Keratinocyte (primary cell): ENCODE results near the gene FOS. TPM values are rescaled to one million over a fixed set of nuclear protein-coding genes. Genes with fewer than 3 reads are reported as not detected.
A peak's percentile ranks its signal among the peaks of the same experiment; 100 is the strongest.

Source experiments
- DNase-seq: peaks from one replicate; pipeline ENCODE4 v3.0.0-alpha.2; 2011; ENCODE audit warnings: low read depth, missing footprints, low spot score
- FAIRE-seq: peaks from 2 replicates; lab custom pipeline; 2011; peaks lifted over from hg19 to GRCh38; lab: Jason Lieb, UNC
- H2AFZ ChIP-seq: 2 replicates; pipeline ENCODE4 v1.6.0; 2012; ENCODE audit warnings: low read length, control low read depth, inconsistent platforms; ENCODE audit not compliant: control insufficient read depth
- H3K27ac ChIP-seq: 2 replicates; pipeline ENCODE4 v1.5.1; 2011; ENCODE audit warnings: low read length; ENCODE audit not compliant: control insufficient read depth, insufficient read depth
- H3K27me3 ChIP-seq: 3 replicates; pipeline ENCODE4 v1.6.0; 2011; ENCODE audit warnings: low read length; ENCODE audit not compliant: control insufficient read depth, insufficient read depth; ENCODE audit errors: extremely low read depth
- H3K36me3 ChIP-seq, 2 experiments: 2 replicates in 1 of 2; 3 replicates in 1 of 2; pipeline ENCODE4 v1.5.1; 2011; ENCODE audit warnings: low read length in 2 of 2, mild to moderate bottlenecking in 1 of 2; ENCODE audit not compliant: control insufficient read depth in 2 of 2, insufficient read depth in 2 of 2; ENCODE audit errors: extremely low read depth in 1 of 2
- H3K4me1 ChIP-seq: 3 replicates; pipeline ENCODE4 v1.5.1; 2011; ENCODE audit warnings: low read length; ENCODE audit not compliant: control insufficient read depth, insufficient read depth; ENCODE audit errors: extremely low read depth
- H3K4me2 ChIP-seq: 3 replicates; pipeline ENCODE4 v1.6.0; 2011; ENCODE audit warnings: low read depth, low read length; ENCODE audit not compliant: control insufficient read depth, insufficient read depth; ENCODE audit errors: extremely low read depth
- H3K4me3 ChIP-seq, 3 experiments: fragments of 200-600 bp in 1 of 3; sonication (generic) in 1 of 3; 2 replicates in 2 of 3; 3 replicates in 1 of 3; pipeline ENCODE4 v1.5.1; 2011 to 2016; ENCODE audit warnings: low read length in 3 of 3, mild to moderate bottlenecking in 3 of 3, control low read depth in 2 of 3, inconsistent platforms in 1 of 3, low read depth in 1 of 3, mixed read lengths in 1 of 3, mixed run types in 1 of 3, moderate library complexity in 1 of 3; ENCODE audit not compliant: control insufficient read depth in 2 of 3, insufficient read depth in 2 of 3; ENCODE audit errors: extremely low read depth in 1 of 3
- H3K79me2 ChIP-seq: 2 replicates; pipeline ENCODE4 v1.6.0; 2012; ENCODE audit warnings: low read length; ENCODE audit not compliant: control insufficient read depth, insufficient read depth
- H3K9ac ChIP-seq: 3 replicates; pipeline ENCODE4 v1.6.0; 2011; ENCODE audit warnings: low read length; ENCODE audit not compliant: control insufficient read depth, insufficient read depth; ENCODE audit errors: extremely low read depth
- H3K9me1 ChIP-seq: 3 replicates; pipeline ENCODE4 v1.6.0; 2011; ENCODE audit warnings: low read length; ENCODE audit not compliant: control insufficient read depth, insufficient read depth; ENCODE audit errors: extremely low read depth
- H3K9me3 ChIP-seq: 2 replicates; pipeline ENCODE4 v1.5.1; 2012; ENCODE audit warnings: low read depth, low read length; ENCODE audit not compliant: control insufficient read depth
- H4K20me1 ChIP-seq: 3 replicates; pipeline ENCODE4 v1.6.0; 2011; ENCODE audit warnings: low read length; ENCODE audit not compliant: control insufficient read depth, insufficient read depth; ENCODE audit errors: extremely low read depth
- CTCF ChIP-seq, 3 experiments: IDR thresholded peaks in 1 of 3; conservative IDR thresholded peaks in 1 of 3; optimal IDR thresholded peaks in 1 of 3; 2 replicates in 2 of 3; 3 replicates in 1 of 3; pipeline versions ENCODE3 to v1.5.1; 2011; ENCODE audit warnings: low read length in 3 of 3, mild to moderate bottlenecking in 3 of 3, moderate library complexity in 2 of 3, control low read depth in 1 of 3, inconsistent platforms in 1 of 3; ENCODE audit not compliant: insufficient read depth in 2 of 3; ENCODE audit errors: extremely low read depth in 1 of 3
- EZH2 ChIP-seq: IDR thresholded peaks from one replicate; pipeline ENCODE4 v1.6.1; 2012; ENCODE audit warnings: inconsistent platforms, mild to moderate bottlenecking, low read length, moderate library complexity
- dilution Hi-C: fragments of 300-500 bp; cut with MboI; formaldehyde crosslinking; loops from one replicate; pipeline ENCODE4 v1.7.0; 2020; ENCODE audit warnings: low sequenced_read_pairs; ENCODE audit not compliant: extremely low pct_ligation_motif_present
- polyA plus RNA-seq, 5 experiments: library from polyadenylated mRNA; depleted of rRNA in 3 of 5; stranded (reverse) in 3 of 5; stranded (forward) in 1 of 5; unstranded in 1 of 5; fragments of >200 nt; gene quantifications; 1 replicate in 1 of 5; 2 replicates in 3 of 5; 3 replicates in 1 of 5; pipeline versions ENCODE4 v1.2.1 to v1.2.3, GENCODE V29; 2011 to 2012; ENCODE audit warnings: missing spikeins in 2 of 5, low read depth in 1 of 5, low replicate concordance in 1 of 5

FOS gene
- polyA plus RNA-seq, 1 donor (not counting 4 experiments of a cell fraction or from before 2014, with no cell fraction given), result 121 TPM

DNA sequence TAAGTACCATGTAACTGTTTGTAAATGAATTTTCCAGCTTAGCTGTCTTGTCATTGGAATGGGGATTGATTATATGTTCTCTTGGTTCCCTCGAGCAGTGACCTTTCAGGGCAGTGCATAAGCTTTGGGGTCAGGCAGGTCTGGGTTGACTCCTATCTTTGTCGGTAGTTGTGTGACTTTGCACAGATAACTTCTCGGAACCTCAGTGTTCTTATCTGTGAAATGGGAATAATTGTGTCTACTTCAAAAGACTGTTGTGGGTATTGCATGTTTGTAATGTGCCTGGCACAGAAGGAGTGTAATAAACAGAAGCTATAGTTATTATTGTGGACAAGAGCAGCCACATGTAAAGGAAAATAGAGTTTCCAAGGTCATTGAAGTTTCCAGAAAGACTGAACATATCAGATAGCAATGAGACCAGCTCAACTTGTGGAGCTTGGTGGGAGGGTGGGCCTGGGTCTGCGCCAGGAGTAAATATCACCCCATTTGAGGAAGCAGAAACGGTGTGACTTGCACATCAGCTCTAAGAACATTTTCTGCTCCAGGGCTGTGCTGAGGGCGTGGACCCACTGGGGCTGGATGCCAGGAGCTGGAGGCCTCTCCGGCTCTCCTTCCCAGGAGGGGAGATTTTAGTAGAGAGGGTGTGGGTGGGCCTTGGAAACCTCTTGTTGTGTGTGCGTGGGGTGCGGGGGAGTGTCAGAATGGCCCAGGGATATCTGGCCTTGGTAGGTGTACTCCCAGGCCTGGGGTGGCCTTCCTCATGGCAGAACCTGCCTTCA lies 19.7 kb downstream of the FOS start:
- H3K27ac ChIP-seq, result peak overlapping the region; percentile 36
- H3K4me2 ChIP-seq, result peak overlapping the region; percentile 50
- dilution Hi-C loops, result no loop called here
- peak overlapping the region in 1 of 3 experiments; percentile 7 for H3K4me3 ChIP-seq
- no peaks in the 10 kb centered on the region for H3K9me1 ChIP-seq
- TF ChIP-seq EZH2, result no peak
- H3K36me3 ChIP-seq, result no peaks in the 10 kb centered on the region
- DNase-seq, result no peak
- no peak for FAIRE-seq
- H2AFZ ChIP-seq, result peak overlapping the region; percentile 51
- H3K9ac ChIP-seq, result peak overlapping the region; percentile 36
- no peaks in the 10 kb centered on the region for H4K20me1 ChIP-seq
- H3K4me1 ChIP-seq, result peaks cover 29% of the 10 kb centered on the region
- H3K27me3 ChIP-seq, result no peaks in the 10 kb centered on the region
- H3K79me2 ChIP-seq, result no peaks in the 10 kb centered on the region
- H3K9me3 ChIP-seq, result no peaks in the 10 kb centered on the region

- no peak for TF ChIP-seq CTCF (optimal IDR thresholded peaks at IDR 0.05 in 1 of 3, IDR thresholded peaks at IDR 0.05 in 1 of 3, conservative IDR thresholded peaks at IDR 0.05 in 1 of 3; ENCODE audit: extremely low read depth in 1 of 3, insufficient read depth in 2 of 3, low read length in 3 of 3)
- TF ChIP-seq EZH2, result no peak
- dilution Hi-C loops, result no loop called here
- Histone ChIP-seq H3K27ac (peak overlapping the region; percentile 36), H3K4me3 (peak overlapping the region in 1 of 3 experiments; percentile 7), H3K9ac (no peak overlapping the region), H3K4me1 (peaks cover 29% of the 10 kb centered on the region), H3K27me3 (no peaks in the 10 kb centered on the region), H4K20me1 (no peaks in the 10 kb centered on the region), H2AFZ (peak overlapping the region; percentile 51), H3K9me3 (no peaks in the 10 kb centered on the region), H3K4me2 (peak overlapping the region; percentile 50), H3K9me1 (no peaks in the 10 kb centered on the region), H3K79me2 (no peaks in the 10 kb centered on the region), H3K36me3 (no peaks in the 10 kb centered on the region)
- FAIRE-seq, result no peak
- DNase-seq, result no peak
Observed at GRCh38 chr14:75299059-75299458, 20.4 kb downstream of the FOS start.
